ENCODE results near the gene MIEF2. TPM values are rescaled to one million over a fixed set of nuclear protein-coding genes. Genes with fewer than 3 reads are reported as not detected.

MIEF2 gene
- total RNA-seq, 1 experiment from 2014 or later, result 17.5 TPM

GRCh38 chr17:18217412-18218015 lies 42.9 kb upstream of the MIEF2 start:
- Histone ChIP-seq H2AFZ (ENCODE audit: low read length) (no peak overlapping the region), H3F3A (ENCODE audit: low read length, unreplicated experiment) (no peaks in the 10 kb centered on the region), H3K4me3 (ENCODE audit: low read length) (no peak overlapping the region), H4K20me1 (ENCODE audit: low read length) (no peaks in the 10 kb centered on the region), H3K27me3 (ENCODE audit: low read length) (no peaks in the 10 kb centered on the region), H3K27ac (ENCODE audit: low read length) (no peak overlapping the region), H3K9me2 (replicated peaks; ENCODE audit: low read length) (no peaks in the 10 kb centered on the region), H3K9me3 (ENCODE audit: low read length) (no peaks in the 10 kb centered on the region), H3K36me3 (ENCODE audit: low read depth, low read length) (no peaks in the 10 kb centered on the region), H3K4me1 (ENCODE audit: insufficient read depth, low read length) (peaks cover 8% of the 10 kb centered on the region), H3K79me2 (ENCODE audit: low read length) (no peaks in the 10 kb centered on the region), H3K9ac (ENCODE audit: low read length) (no peak overlapping the region), H3K4me2 (ENCODE audit: low read length) (no peak overlapping the region)
- POLR2A ChIA-PET (ENCODE audit: unreplicated experiment), result no interaction called here
- intact Hi-C loops (cut with micrococcal nuclease), result no loop called here
- TF ChIP-seq EZH2 (IDR thresholded peaks at IDR 0.05; ENCODE audit: low read length, unreplicated experiment) (no peak), EZH2phosphoT487 (IDR thresholded peaks at IDR 0.05; ENCODE audit: borderline replicate concordance, low read length) (no peak)
- TF ChIP-seq, protein P1, sequence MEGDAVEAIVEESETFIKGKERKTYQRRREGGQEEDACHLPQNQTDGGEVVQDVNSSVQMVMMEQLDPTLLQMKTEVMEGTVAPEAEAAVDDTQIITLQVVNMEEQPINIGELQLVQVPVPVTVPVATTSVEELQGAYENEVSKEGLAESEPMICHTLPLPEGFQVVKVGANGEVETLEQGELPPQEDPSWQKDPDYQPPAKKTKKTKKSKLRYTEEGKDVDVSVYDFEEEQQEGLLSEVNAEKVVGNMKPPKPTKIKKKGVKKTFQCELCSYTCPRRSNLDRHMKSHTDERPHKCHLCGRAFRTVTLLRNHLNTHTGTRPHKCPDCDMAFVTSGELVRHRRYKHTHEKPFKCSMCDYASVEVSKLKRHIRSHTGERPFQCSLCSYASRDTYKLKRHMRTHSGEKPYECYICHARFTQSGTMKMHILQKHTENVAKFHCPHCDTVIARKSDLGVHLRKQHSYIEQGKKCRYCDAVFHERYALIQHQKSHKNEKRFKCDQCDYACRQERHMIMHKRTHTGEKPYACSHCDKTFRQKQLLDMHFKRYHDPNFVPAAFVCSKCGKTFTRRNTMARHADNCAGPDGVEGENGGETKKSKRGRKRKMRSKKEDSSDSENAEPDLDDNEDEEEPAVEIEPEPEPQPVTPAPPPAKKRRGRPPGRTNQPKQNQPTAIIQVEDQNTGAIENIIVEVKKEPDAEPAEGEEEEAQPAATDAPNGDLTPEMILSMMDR (conservative IDR thresholded peaks at IDR 0.05; ENCODE audit: low read depth, low read length), result peak; percentile 91
- BruUV-seq (replicated peaks), result no TSS peak
- CTCF ChIA-PET, result interaction anchor here (0.6 kb wide), 1 partner anchor 742 kb away, joined by 4 read pairs; no protein-coding TSS in a partner anchor
- peak; percentile 84 for DNase-seq
- peak; percentile 83 for ATAC-seq

- DNase-seq (no peak), ATAC-seq (no peak)
- H3K27me3 ChIP-seq (ENCODE audit: low read length), result no peaks in the 10 kb centered on the region
- peaks cover 8% of the 10 kb centered on the region for H3K4me1 ChIP-seq (ENCODE audit: insufficient read depth, low read length)
- no peak overlapping the region for H3K4me2 ChIP-seq (ENCODE audit: low read length)
- ChIA-PET POLR2A (ENCODE audit: unreplicated experiment) (no interaction called here), CTCF (no interaction called here)
- BruUV-seq (replicated peaks), result no TSS peak
- no peaks in the 10 kb centered on the region for H3K9me2 ChIP-seq (replicated peaks; ENCODE audit: low read length)
- H3K4me3 ChIP-seq (ENCODE audit: low read length), result no peak overlapping the region
- H3K79me2 ChIP-seq (ENCODE audit: low read length), result no peaks in the 10 kb centered on the region
- intact Hi-C loops (cut with micrococcal nuclease), result no loop called here
- H3K27ac ChIP-seq (ENCODE audit: low read length), result no peak overlapping the region
- TF ChIP-seq EZH2 (IDR thresholded peaks at IDR 0.05; ENCODE audit: low read length, unreplicated experiment) (no peak), EZH2phosphoT487 (IDR thresholded peaks at IDR 0.05; ENCODE audit: borderline replicate concordance, low read length) (no peak)
- TF ChIP-seq, protein P1 (conservative IDR thresholded peaks at IDR 0.05; ENCODE audit: low read depth, low read length), result no peak
- H3F3A ChIP-seq (ENCODE audit: low read length, unreplicated experiment), result no peaks in the 10 kb centered on the region
- H3K36me3 ChIP-seq (ENCODE audit: low read depth, low read length), result no peaks in the 10 kb centered on the region
- no peaks in the 10 kb centered on the region for H4K20me1 ChIP-seq (ENCODE audit: low read length)
- no peaks in the 10 kb centered on the region for H3K9me3 ChIP-seq (ENCODE audit: low read length)
- no peak overlapping the region for H2AFZ ChIP-seq (ENCODE audit: low read length)
- no peak overlapping the region for H3K9ac ChIP-seq (ENCODE audit: low read length)
Measured at GRCh38 chr17:18218756-18219415, 41.6 kb upstream of the MIEF2 start.

- intact Hi-C loops (cut with micrococcal nuclease), result no loop called here
- no peak for ATAC-seq
- no TSS peak for BruUV-seq (replicated peaks)
Measured at GRCh38 chr17:18224053-18224386, 36.4 kb upstream of the MIEF2 start.

More at GRCh38 chr17:18224053-18224386, 36.4 kb upstream of the MIEF2 start:
- ChIA-PET CTCF (no interaction called here), POLR2A (ENCODE audit: unreplicated experiment) (no interaction called here)
- no peak for TF ChIP-seq EZH2phosphoT487 (IDR thresholded peaks at IDR 0.05; ENCODE audit: borderline replicate concordance, low read length)
- TF ChIP-seq, protein P1 (conservative IDR thresholded peaks at IDR 0.05; ENCODE audit: low read depth, low read length), result no peak
- TF ChIP-seq EZH2 (IDR thresholded peaks at IDR 0.05; ENCODE audit: low read length, unreplicated experiment), result no peak
- no peaks in the 10 kb centered on the region for H3K9me2 ChIP-seq (replicated peaks; ENCODE audit: low read length)
- no peak overlapping the region for H2AFZ ChIP-seq (ENCODE audit: low read length)
- H3K4me2 ChIP-seq (ENCODE audit: low read length), result no peak overlapping the region
- H3K4me1 ChIP-seq (ENCODE audit: insufficient read depth, low read length), result peaks cover 20% of the 10 kb centered on the region
- DNase-seq, result no peak
- H3F3A ChIP-seq (ENCODE audit: low read length, unreplicated experiment), result no peaks in the 10 kb centered on the region
- no peak overlapping the region for H3K9ac ChIP-seq (ENCODE audit: low read length)
- no peaks in the 10 kb centered on the region for H3K9me3 ChIP-seq (ENCODE audit: low read length)
- H3K79me2 ChIP-seq (ENCODE audit: low read length), result peaks cover 33% of the 10 kb centered on the region
- no peak overlapping the region for H3K4me3 ChIP-seq (ENCODE audit: low read length)
- no peaks in the 10 kb centered on the region for H3K27me3 ChIP-seq (ENCODE audit: low read length)
- no peaks in the 10 kb centered on the region for H3K36me3 ChIP-seq (ENCODE audit: low read depth, low read length)
- no peaks in the 10 kb centered on the region for H4K20me1 ChIP-seq (ENCODE audit: low read length)
- H3K27ac ChIP-seq (ENCODE audit: low read length), result no peak overlapping the region

Measured in PC-3 (cell line).